Activated CD4-positive, alpha-beta T cell treated with anti-CD3 and anti-CD28 coated beads for 36 hours (primary cell): ENCODE data around the gene NDUFA5. TPM values are rescaled to one million over a fixed set of nuclear protein-coding genes. Genes with fewer than 3 reads are reported as not detected.

Experiments
- ATAC-seq: fragments of 200-7000 bp; cut with Tn5 transposase; one replicate; pipeline ENCODE4 v1.10.0; 2021; ENCODE audit warnings: mild to moderate bottlenecking, moderate library complexity
- CTCF ChIA-PET: fragments of 350-600 bp; sonication (Branson Sonifier 250); formaldehyde crosslinking; loops from one replicate; lab custom pipeline; 2021; ENCODE audit warnings: antibody characterized with exemption; lab: Charles Lee
- POLR2A ChIA-PET: fragments of 350-600 bp; sonication (Branson Sonifier 250); formaldehyde crosslinking; loops from one replicate; lab custom pipeline; 2021; ENCODE audit warnings: antibody characterized with exemption, inconsistent platforms; lab: Charles Lee
- DNase-seq: peaks from one replicate; pipeline ENCODE4 v3.0.0-alpha.2; 2020
- H3K27ac Mint-ChIP-seq: one replicate; pipeline ENCODE4 v1.8.0; 2021; ENCODE audit warnings: mixed read lengths
- H3K27me3 Mint-ChIP-seq: one replicate; pipeline ENCODE4 v1.8.0; 2021; ENCODE audit warnings: mixed read lengths
- H3K36me3 Mint-ChIP-seq: one replicate; pipeline ENCODE4 v1.8.0; 2021; ENCODE audit warnings: low read depth, mixed read lengths
- H3K4me1 Mint-ChIP-seq: one replicate; pipeline ENCODE4 v1.8.0; 2021; ENCODE audit warnings: mixed read lengths
- H3K4me3 Mint-ChIP-seq: one replicate; pipeline ENCODE4 v1.8.0; 2021; ENCODE audit warnings: mild to moderate bottlenecking, moderate library complexity, mixed read lengths
- H3K9me3 Mint-ChIP-seq: one replicate; pipeline ENCODE4 v1.8.0; 2021; ENCODE audit warnings: low read depth, mixed read lengths
- intact Hi-C, 2 experiments: fragments of 100-400 bp; cut with DNase I in 1 of 2; cut with micrococcal nuclease in 1 of 2; formaldehyde crosslinking; loops; one replicate each; pipeline versions ENCODE4 v1.14.2 to v1.15.1; 2022 to 2024; cut with DNase I, micrococcal nuclease
- total RNA-seq, 2 experiments: library from RNA; stranded (reverse); gene quantifications; one replicate each; pipeline ENCODE4 v1.2.3, GENCODE V29; 2021

Gene NDUFA5
- total RNA-seq, 2 experiments from 2014 or later: 62.3 to 64.0 TPM

DNA sequence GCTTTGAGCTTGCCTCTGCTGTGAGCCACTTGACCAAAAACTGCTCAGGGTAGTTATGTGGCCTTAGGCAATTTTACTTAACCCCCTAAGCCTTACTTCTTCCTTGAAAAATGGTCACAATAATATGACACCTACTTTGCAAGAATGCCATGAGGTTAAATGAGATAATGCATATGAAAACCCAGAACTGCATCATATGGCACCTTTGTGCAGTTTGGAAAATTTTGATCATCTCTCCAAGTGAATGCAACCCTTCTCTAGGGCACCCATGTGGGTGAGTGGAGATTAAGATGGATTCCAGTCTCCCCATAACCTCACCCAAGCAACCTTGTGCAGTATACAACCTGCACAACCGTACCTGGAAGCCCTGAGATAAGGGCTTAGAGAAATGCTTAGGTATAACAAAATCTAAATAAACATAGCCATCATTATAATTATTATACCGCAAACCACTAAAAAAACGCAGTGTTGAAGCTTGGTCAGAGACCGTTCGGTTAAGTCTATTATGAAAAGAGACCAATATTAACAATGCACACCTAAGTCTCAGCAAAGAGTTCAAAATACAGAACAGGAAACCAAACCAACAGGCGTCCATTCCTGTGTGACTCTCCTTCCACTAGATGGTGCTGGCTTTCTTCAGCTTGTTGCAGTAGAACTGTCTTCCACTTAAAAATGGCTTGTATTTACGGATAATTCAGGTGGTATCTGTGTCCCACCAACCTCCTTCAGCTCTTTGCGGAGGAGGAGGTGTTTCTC, 23.0 kb upstream of the NDUFA5 start:
- ChIA-PET CTCF (interaction anchor here (1.0 to 2.1 kb wide), 2 partner anchors 74 to 292 kb away, joined by 4 to 6 read pairs; no protein-coding TSS in a partner anchor), POLR2A (no interaction called here)
- Mint-ChIP-seq H3K4me3 (no peak overlapping the region), H3K9me3 (no peaks in the 10 kb centered on the region), H3K36me3 (no peaks in the 10 kb centered on the region), H3K27ac (no peak overlapping the region), H3K4me1 (no peaks in the 10 kb centered on the region), H3K27me3 (peaks cover 17% of the 10 kb centered on the region)
- DNase-seq (no peak), ATAC-seq (peak; percentile 66)
- intact Hi-C loops: loop anchor here in 1 of 2 experiments (2.0 kb wide), 1 partner anchor 284 kb away; no protein-coding TSS in a partner anchor

- CTCF ChIA-PET: no interaction called here
- ATAC-seq: no peak
These were observed 21.8 kb upstream of the NDUFA5 start for GRCh38 chr7:123579416-123579815.

DNA sequence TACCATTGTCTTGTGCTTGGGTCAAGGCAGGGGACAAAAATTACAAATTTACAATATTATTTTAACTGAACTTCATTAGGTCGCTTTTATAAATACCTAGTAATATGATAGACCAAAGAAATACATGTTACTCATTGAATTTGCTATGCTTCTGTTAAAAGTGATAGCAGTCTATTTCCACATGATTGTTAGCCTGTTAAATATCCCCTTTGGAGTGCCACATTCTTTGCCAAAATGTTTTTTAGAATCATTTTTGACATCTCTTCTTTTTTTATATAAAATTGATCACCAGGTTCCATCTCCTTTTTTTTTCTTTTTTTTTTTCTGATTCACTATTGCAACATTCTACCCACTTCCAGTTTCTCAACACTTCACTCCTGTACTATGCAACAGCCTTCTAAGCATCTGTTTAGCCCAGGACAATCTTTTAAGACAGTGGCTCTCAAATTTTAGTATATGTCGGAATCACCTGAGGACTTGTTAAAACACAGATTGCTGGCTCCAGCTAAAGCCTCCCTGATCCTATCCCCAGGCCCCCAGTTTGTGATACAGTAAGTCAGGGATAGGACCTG, 16.4 kb upstream of the NDUFA5 start:
- H3K4me3 Mint-ChIP-seq: no peak overlapping the region

More at GRCh38 chr7:123579416-123579815, 21.8 kb upstream of the NDUFA5 start:
- no peaks in the 10 kb centered on the region for H3K36me3 Mint-ChIP-seq
- DNase-seq: no peak
- H3K4me3 Mint-ChIP-seq: no peak overlapping the region
- H3K27me3 Mint-ChIP-seq: peaks cover 17% of the 10 kb centered on the region
- intact Hi-C loops: no loop called here
- no peak overlapping the region for H3K27ac Mint-ChIP-seq
- no peaks in the 10 kb centered on the region for H3K9me3 Mint-ChIP-seq
- no peaks in the 10 kb centered on the region for H3K4me1 Mint-ChIP-seq
- POLR2A ChIA-PET: no interaction called here

DNA sequence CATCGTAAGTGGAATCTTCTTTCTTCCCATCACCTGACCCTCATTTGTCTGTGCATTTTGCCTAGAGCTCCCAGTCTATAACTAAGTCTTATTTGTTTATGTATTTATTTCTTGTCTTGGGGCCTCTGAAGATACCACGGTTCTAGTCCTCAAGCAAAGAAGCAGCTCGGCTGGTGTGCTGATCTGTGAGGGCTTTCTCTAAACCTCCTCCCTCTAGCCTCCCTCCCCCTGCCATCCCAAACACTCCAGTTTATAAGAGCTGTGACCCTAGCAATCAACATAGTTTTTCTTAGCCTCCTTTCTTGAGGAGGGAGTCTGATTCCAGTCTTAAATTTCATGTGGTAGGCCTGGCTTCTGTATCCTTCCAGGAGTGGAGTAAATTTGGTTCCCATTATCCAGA, 15.7 kb upstream of the NDUFA5 start:
- DNase-seq (no peak), ATAC-seq (no peak)
- intact Hi-C loops: no loop called here
- POLR2A ChIA-PET: no interaction called here
- CTCF ChIA-PET: interaction anchor here (0.7 to 1.4 kb wide), 2 partner anchors 16 to 84 kb away, joined by 3 to 4 read pairs; partner anchors contain the start of gene NDUFA5
- no peak overlapping the region for H3K4me3 Mint-ChIP-seq
- no peak overlapping the region for H3K27ac Mint-ChIP-seq
- no peaks in the 10 kb centered on the region for H3K4me1 Mint-ChIP-seq
- H3K9me3 Mint-ChIP-seq: no peaks in the 10 kb centered on the region
- peaks cover 3% of the 10 kb centered on the region for H3K27me3 Mint-ChIP-seq
- H3K36me3 Mint-ChIP-seq: no peaks in the 10 kb centered on the region

More for the DNA sequence above, 16.4 kb upstream of the NDUFA5 start:
- POLR2A ChIA-PET: no interaction called here
- CTCF ChIA-PET: interaction anchor here (1.4 kb wide), 1 partner anchor 16 kb away, joined by 4 read pairs; the partner anchor contains the start of gene NDUFA5
- Mint-ChIP-seq H3K27me3 (peaks cover 6% of the 10 kb centered on the region), H3K4me1 (no peaks in the 10 kb centered on the region), H3K9me3 (no peaks in the 10 kb centered on the region), H3K36me3 (no peaks in the 10 kb centered on the region), H3K27ac (no peak overlapping the region)
- no peak for ATAC-seq
- DNase-seq: no peak
- intact Hi-C loops: no loop called here

- ATAC-seq: no peak
- intact Hi-C loops: no loop called here
- ChIA-PET POLR2A (no interaction called here), CTCF (no interaction called here)
- H3K27ac Mint-ChIP-seq: no peak overlapping the region
- H3K36me3 Mint-ChIP-seq: no peaks in the 10 kb centered on the region
- no peaks in the 10 kb centered on the region for H3K9me3 Mint-ChIP-seq
- no peak for DNase-seq
- H3K4me3 Mint-ChIP-seq: no peak overlapping the region
- H3K27me3 Mint-ChIP-seq: no peaks in the 10 kb centered on the region
- no peaks in the 10 kb centered on the region for H3K4me1 Mint-ChIP-seq
These were observed 14.1 kb upstream of the NDUFA5 start for GRCh38 chr7:123571684-123572083.

DNA sequence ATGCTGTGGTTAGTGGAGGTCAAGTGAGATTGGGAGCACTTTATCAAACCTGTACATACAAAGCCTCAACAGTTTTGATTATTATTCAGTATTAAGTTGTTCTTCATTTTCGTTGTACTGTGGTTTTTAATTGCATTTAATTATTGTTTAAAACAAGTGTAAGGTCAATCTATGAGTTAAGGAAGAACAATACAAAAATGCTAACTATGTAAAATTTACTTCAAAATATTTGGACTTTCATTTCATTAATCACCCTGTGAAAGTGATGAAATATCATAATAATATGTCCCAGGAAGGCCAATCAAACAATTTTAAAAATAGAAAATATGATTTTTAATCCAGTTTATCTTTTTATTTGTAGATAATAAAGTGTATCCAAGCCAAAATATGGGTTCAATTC, 13.6 kb upstream of the NDUFA5 start:
- intact Hi-C loops: no loop called here
- Mint-ChIP-seq H3K27me3 (no peaks in the 10 kb centered on the region), H3K4me3 (no peak overlapping the region), H3K9me3 (no peaks in the 10 kb centered on the region), H3K27ac (no peak overlapping the region), H3K36me3 (no peaks in the 10 kb centered on the region), H3K4me1 (no peaks in the 10 kb centered on the region)
- ChIA-PET CTCF (no interaction called here), POLR2A (no interaction called here)
- ATAC-seq: no peak
- DNase-seq: no peak

GRCh38 chr7:123570390-123571182, 13.0 kb upstream of the NDUFA5 start:
- CTCF ChIA-PET: interaction anchor here (1.3 kb wide), 1 partner anchor 54 kb away, joined by 3 read pairs; no protein-coding TSS in a partner anchor
- H3K27ac Mint-ChIP-seq: no peak overlapping the region
- no peaks in the 10 kb centered on the region for H3K36me3 Mint-ChIP-seq
- POLR2A ChIA-PET: no interaction called here
- no peak for ATAC-seq
- H3K4me3 Mint-ChIP-seq: no peak overlapping the region
- intact Hi-C loops: no loop called here
- no peaks in the 10 kb centered on the region for H3K9me3 Mint-ChIP-seq
- H3K4me1 Mint-ChIP-seq: no peaks in the 10 kb centered on the region
- H3K27me3 Mint-ChIP-seq: no peaks in the 10 kb centered on the region
- DNase-seq: no peak

DNA sequence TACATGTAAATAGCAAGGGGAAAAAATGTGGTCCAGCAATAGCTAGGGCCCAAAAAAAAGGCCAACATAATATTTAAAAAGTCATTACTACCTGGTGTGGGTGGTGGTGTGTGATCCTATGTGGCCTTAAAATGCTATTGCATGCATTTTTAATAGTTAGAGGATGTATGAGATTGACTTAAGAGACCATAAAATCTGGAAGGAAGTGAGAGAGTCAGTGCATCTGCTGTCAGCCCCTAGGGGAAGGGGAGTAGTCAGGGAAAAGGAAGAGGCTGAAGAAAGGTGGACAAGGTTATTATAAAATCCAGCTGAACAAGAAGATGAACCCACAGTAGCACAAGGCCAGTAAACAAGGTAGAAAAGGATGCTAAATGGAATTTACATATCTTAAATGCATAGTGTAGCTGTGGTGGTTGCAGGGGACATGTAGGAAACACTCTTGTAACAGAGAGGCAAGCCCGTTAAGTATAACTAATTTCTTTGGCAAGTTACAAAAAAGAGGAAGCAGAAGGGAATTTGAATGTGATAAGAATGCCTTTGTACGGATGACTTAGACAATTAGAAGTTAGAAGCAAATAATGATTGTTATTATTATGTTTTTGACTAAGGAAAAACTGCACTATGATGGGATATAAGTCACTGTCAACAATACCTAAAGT, 11.9 kb upstream of the NDUFA5 start:
- POLR2A ChIA-PET: no interaction called here
- CTCF ChIA-PET: interaction anchor here (1.3 to 1.4 kb wide), 2 partner anchors 55 to 75 kb away, joined by 3 read pairs; no protein-coding TSS in a partner anchor
- H3K27ac Mint-ChIP-seq: no peak overlapping the region
- H3K4me1 Mint-ChIP-seq: no peaks in the 10 kb centered on the region
- H3K27me3 Mint-ChIP-seq: no peaks in the 10 kb centered on the region
- ATAC-seq (no peak), DNase-seq (no peak)
- intact Hi-C loops: no loop called here
- no peaks in the 10 kb centered on the region for H3K9me3 Mint-ChIP-seq
- H3K36me3 Mint-ChIP-seq: no peaks in the 10 kb centered on the region
- no peak overlapping the region for H3K4me3 Mint-ChIP-seq

DNA sequence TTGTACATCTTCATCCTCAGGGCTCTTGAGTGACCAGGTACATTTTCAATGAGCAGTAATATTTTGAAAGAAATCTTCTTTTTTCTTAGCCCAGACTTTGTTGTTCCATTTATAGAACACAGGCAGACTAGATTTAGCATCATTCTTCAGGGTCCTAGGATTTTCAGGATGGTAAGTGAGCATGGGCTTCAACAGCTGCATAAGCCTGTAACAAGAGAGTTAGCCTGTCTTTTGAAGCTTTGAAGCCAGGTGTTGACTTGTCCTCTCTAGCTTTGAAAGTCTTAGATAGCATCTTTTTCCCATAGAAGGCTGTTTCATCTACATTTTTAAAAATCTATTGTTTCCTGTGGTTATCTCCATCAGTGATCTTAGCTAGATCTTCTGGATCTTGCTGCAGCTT, 4.5 kb upstream of the NDUFA5 start:
- ChIA-PET POLR2A (interaction anchor here (0.6 kb wide), 1 partner anchor 12 kb away, joined by 5 read pairs; no protein-coding TSS in a partner anchor), CTCF (no interaction called here)
- Mint-ChIP-seq H3K4me1 (peaks cover 8% of the 10 kb centered on the region), H3K27ac (no peak overlapping the region), H3K27me3 (peaks cover 3% of the 10 kb centered on the region), H3K4me3 (no peak overlapping the region), H3K9me3 (no peaks in the 10 kb centered on the region), H3K36me3 (no peaks in the 10 kb centered on the region)
- DNase-seq (no peak), ATAC-seq (no peak)
- intact Hi-C loops: no loop called here

DNA sequence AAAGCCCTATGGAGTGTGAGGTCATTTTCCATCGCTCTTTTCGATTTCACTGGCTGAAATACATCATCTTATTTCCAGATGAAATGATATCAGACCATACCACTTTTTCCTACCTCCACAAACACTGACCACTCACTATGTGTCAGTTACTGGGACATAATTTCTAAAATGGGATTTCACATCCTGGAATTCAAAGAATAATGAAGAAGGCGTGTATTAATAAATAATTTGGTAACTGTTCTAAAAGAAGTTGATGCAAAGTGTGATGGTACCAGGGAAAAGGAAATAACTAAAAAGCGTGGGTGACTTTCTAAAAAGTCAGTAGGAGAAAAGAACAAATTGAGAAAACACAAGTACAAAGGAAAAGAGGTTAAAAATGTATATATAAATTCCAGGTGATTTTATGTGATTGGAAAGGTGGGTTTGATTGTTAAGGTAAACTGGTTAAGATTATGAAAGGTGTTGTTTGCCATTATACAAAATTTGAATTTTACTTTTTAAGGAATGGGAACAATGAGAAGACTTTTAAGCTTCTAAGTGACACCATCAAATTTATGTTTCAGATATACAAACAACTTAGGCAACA, 764 bp upstream of the NDUFA5 start:
- DNase-seq (no peak), ATAC-seq (no peak)
- intact Hi-C loops: loop anchor here (5.0 kb wide), 1 partner anchor 1369 kb away; the partner anchor contains the start of gene POT1 (in 2 of the 2)
- Mint-ChIP-seq H3K27ac (no peak overlapping the region), H3K36me3 (peaks cover 4% of the 10 kb centered on the region), H3K4me3 (no peak overlapping the region), H3K4me1 (peaks cover 11% of the 10 kb centered on the region), H3K27me3 (peaks cover 3% of the 10 kb centered on the region), H3K9me3 (no peaks in the 10 kb centered on the region)
- POLR2A ChIA-PET: interaction anchor here (1.0 kb wide), 1 partner anchor 64 kb away, joined by 4 read pairs; no protein-coding TSS in a partner anchor
- CTCF ChIA-PET: interaction anchor here (0.6 to 1.7 kb wide), 6 partner anchors 15 to 239 kb away, joined by 3 to 4 read pairs (median 4); no protein-coding TSS in a partner anchor
